Daoy (cell line): ENCODE measurements around the gene PDPK1. TPM values are rescaled to one million over a fixed set of nuclear protein-coding genes. Genes with fewer than 3 reads are reported as not detected.
"Not testable (repeated sequence)": the region's sequence is repeated elsewhere in the genome, so short reads cannot be mapped to it uniquely, and the experiment has no call there.

Experiments
- DNase-seq: peaks from one replicate; pipeline ENCODE4 v3.0.0-alpha.2; 2015; ENCODE audit warnings: low read depth
- total RNA-seq: library from RNA; depleted of rRNA; stranded (reverse); fragments of >200 nt; shearing (Covaris generic); gene quantifications from 2 replicates; pipeline ENCODE4 v1.2.3, GENCODE V29; 2014; rRNA removed

The PDPK1 gene
- total RNA-seq, 1 experiment from 2014 or later, result 10.5 TPM

DNA sequence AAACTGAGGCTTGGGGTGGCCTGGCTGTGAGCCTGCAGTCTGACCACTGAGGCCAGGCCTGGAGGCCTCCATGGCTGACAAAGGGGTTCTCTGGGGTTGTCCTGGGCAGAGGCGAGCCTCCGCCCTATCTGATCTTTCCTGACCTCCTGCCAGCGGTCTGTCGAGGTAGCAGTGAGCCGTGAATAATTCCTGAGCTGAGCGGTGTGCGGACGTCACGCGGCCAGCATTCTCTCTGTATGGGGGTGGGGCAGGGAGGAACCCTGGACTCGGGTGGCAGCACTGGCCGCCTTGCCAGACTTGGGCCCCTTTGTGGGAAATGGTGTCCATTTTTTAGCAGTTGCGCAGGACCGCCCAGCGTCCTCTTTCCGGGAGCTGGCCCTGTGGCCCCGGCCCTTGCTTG is 74.1 kb downstream of the PDPK1 start:
- DNase-seq, result not testable (repeated sequence)

DNA sequence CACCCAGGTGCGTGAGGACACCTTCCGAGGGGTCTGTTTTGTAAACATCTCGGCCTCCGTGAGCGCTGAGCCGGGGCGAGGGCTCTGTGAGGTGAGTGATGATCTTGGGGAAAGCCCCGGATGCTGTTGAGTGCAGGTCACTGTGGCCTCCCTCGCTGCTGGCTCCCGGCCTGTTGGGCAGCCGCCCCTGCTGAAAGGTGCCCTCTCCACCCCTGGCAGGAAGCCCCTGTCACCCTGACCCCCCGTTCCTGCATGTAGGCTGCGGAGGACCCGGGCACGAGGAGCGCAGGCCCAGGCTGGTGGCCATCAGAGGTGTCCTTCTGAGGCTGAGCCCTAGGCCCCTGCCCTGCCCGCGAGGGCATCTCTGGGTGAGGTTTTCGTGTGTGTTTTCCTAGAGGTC is 75.4 kb downstream of the PDPK1 start:
- DNase-seq, result not testable (repeated sequence)

DNA sequence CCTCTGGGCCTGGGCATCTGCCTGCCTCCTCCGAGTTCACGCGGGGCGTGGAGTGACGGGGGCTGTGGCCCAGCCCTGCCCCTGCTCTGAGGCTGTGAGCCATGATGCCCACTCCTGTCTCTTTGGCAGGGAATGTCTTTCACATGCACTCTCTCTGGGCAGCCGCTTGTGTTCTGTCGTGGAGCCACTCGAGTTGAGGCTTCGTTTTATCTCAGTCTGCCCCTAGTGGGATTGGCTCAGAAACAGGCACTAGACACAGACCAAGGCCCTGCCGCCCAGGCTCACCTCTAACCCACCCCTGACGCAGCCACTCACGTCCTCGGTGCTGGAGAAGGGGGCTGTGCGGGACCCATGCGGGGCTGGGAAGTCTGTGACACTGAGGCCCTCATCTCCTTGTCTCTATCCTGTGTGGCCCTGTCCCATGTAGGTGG is 77.0 kb downstream of the PDPK1 start:
- DNase-seq, result no peak

DNA sequence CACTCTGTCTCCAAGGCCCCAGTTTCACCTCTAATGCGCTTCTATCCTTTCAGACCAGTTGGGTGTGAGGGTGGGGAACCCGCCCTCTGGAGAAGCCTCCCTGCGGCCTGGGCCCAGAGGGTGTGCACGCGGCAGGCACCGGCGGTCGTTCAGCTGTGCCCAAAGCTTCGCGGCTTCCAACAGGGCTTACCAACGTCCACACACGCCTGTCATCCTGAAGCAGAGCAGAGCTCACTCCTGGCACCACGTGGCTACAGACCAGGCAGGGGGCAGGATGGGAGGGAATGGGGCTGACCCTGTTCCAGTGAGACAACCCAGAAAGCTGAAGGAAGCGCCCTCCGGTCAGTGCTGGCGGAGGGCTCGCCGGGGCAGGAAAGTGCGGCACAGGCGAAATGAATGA is 81.1 kb downstream of the PDPK1 start:
- not testable (repeated sequence) for DNase-seq

DNA sequence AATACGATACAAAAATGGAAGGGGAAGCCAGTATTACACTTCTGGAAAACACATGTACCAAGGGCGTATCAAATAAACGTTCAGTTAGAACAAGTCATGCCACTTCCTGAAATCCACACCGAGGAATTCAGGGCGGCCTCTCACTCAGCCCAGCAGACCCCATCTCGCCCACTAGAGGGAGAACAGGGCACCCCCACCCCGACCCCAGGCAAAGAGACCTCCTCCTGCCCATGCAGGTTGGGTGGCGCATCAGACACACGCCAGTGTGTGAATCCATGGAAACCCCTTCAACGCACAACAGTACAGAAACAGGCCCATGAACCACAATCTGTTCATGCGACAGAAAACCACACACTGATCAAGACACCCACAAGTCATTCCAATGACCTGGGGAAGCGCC is 81.8 kb downstream of the PDPK1 start:
- peak; percentile 18 for DNase-seq

DNA sequence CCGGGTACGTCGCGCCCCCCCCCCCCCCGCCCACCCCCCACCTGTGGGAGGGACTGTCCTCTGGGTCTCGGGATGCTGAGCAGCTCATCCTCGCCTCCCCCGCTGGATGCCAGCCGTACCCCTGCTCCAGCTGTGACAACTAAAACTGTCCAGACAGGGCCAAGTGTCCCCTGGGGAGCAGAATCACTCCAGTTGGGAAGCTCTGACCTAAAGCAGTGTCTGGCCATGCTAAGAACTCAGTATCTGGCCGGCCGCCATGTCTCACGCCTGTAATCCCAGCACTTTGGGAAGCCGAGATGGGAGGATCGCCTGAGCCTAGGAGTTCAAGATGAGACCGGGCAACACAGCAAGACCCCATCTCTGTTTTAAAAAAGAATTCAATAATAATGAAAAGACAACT is 83.0 kb downstream of the PDPK1 start:
- DNase-seq, result not testable (repeated sequence)

DNA sequence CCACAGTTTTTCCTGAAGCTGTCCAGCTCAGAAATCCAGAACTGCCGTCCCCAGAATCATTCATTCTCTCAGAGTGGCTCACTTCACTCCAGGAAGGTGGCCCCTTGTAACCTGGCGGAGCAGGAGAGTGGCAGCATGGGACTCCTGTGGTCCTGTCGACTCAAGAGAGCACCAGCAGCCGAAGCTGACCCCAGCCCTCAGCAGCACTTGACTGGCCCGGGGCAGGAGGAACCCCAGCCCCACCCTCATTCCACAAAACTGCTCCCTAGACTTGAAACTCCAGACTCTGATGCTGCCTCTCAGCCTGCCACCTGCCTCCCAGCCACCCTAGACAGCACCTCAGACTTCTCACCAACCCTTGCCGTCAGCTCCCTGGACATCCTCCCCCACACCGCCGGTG is 83.6 kb downstream of the PDPK1 start:
- DNase-seq, result not testable (repeated sequence)

DNA sequence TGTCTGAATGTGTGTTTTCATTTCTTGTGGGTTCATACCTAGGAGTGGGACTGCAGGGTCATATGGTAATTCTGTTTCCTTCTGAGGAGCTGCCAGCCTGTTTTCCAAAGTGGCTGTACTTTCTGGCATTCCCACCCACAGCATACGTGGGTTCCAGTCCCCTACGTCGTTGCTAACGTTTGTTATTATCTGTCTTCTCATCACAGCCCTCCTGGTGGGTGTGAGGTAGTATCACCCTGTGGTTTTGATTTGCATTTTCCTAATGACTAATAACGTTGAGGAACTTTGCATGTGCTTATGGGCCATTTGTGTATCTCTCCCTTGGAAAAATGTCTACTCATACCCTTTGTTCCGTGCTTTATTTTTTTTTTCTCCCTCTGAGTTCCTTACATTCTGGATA is 89.3 kb downstream of the PDPK1 start:
- not testable (repeated sequence) for DNase-seq

DNA sequence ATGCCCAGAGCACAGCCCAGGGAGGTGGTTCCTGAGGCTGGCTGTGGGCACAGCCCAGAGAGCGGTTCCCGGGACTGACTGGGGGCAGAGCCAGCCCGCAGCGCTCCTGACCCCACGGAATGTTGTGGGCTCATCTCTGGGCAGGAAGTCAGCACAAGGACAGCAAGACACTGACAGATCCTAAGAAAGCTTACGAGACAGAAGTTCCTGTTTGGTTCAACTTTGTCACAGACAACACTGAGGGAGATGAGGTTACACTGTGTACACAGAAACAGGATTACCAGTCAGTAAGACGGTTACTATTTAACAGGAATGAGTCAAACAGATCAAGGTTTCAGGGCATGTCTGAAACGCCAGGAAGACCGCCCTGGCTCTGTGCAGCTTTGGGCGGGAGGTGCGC is 93.4 kb downstream of the PDPK1 start:
- DNase-seq, result not testable (repeated sequence)

DNA sequence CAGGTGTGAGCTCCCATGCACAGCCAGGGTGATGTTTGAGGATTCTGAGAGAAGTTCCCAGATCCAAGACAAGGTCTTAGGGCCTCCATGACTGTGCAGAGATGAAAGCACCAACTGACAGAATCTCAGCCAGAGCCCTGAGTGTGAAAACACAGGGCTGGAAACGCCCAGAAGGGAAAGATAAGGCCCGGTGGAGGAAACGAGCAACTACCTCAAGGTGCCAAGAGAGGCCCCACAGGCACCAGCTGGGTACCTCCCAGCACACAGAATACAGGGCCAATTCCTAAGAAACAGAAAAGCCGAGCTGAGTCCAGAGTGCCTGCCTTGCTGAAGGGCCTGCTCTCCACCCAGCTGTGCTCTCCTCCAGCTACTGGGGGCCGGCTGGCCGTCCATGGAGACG is 94.5 kb downstream of the PDPK1 start:
- DNase-seq, result not testable (repeated sequence)

DNA sequence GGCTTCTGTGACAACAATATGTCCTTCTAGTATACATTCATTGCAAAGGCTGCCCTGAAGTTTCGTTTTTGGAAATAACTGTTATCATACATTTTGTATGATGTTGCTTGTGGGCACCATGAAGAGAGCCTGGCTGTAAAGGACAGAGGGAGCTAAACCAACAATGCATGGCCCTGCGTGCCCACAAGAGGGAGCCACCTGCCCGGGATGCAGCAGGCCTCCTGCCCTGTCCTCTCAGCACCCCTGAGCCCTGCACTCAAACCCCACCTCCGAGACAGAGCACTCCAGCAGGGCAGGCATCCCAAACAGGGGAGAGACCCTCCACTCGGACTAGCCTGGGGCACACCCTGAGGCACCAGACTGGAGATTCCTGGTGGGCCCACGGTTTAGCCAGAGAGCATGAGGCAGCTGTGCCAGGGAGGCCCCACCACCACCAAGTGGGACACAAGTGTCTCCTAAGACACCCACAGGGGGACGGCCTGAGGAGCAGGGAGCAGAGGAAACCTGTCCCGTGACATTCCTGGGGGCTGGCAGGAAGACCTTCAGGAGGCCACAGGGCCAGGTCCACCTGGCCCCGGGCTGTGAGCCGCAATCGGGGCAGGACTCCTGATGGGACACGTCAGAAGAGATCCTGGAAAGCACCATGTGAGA is 101.4 kb downstream of the PDPK1 start:
- DNase-seq, result not testable (repeated sequence)

DNA sequence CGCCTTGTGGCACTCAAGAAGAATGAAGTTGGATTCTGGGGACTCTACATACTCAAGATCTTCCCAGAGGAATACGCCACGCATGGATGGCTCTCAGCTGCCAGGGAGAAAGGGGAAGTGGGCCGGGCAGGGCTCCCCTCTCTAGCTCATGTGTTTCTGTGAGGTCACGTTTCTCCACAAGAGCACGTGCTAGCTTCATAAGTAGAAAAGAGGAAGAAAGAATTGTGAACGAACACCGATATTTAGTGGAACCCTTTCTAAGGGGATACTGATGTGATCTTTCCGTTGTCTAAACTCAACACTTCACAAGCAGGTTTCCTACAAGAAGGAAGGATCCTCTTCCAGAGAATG is 101.9 kb downstream of the PDPK1 start:
- DNase-seq, result not testable (repeated sequence)

DNA sequence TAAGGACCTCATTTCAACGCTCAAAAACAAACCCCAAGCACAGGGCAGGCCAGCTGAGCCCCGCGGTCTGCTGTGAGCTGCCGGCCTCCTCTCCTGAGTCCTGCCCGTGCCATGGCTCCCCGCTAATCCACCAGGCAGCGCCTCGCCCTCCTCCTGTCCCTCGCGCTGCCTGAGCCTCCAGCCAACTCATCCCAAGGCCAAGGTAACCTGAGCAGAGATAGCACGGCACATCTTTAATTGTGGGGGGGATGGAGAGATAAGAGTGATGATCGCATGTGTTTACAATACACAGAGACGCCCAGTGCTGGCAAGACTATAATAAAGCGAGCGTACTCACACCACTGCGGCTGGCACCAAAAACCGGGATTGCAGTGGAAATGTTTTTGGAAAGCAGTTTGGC is 104.7 kb downstream of the PDPK1 start:
- DNase-seq, result not testable (repeated sequence)

DNA sequence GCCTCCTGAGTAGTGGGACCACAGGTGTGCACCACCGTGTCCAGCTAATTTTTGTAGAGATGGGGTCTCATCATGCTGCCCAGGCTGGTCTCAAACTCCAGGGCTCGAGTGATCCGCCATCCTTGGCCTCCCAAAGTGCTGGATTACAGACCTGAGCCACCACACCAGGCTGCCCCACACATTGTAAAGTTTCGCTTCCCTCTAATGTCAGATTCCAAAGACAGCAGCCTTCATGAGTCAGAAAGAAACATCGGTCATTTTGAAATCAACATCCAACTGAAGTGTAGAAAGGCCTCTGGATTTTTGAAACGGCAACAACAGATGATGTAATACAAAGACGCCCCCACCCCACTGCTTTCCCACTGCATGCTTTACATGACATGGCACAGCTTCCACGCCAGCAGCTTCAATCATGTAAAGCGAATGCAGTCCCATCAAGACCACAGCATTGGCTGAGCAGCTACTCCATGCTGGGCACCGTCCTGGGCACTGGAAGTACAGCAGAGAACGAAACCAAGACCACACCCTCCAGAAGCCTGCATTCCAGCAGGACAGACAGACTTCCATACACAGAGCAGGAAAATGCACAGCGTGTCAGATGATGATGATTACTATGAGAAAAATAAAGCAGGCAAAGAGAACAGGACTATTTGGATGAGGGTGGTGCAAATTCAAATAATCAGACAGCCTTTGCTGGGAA is 107.1 kb downstream of the PDPK1 start:
- DNase-seq, result not testable (repeated sequence)

DNA sequence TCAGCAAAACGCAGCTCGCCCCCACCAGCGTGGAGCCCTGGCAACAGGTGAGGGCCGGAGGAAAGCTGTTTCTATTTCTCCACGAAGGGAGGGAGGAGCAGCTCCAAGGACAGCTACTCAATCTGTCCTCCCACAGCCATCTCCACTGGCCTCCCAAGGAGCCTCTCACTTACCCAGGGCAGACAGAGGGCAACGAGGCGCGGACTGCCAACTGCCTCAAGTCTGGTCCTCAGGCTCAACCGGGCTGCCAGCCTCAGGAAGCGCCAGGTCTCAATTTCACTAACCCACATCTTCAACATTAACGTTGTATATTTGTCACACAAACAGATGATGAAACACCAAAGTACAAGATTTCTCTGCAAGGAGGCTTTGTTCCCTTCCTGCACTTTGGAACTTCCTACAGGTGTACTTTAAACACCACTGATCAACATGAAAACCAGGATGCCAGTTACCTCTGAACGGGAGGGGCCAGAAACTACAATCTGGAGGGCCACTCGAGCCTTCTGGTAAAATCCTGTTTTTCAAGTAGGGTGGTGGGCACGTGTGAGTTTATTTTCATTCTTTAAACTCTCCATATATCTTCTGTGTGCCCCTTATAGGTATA is 113.5 kb downstream of the PDPK1 start:
- DNase-seq, result not testable (repeated sequence)

Other genes starting within 250 kb of the PDPK1 start
- 5.5 and 5.9 TPM in 2 replicates for gene ABCA3, start 197.3 kb upstream of the PDPK1 start, total RNA-seq
- gene CCNF, start 108.6 kb upstream of the PDPK1 start, total RNA-seq, result 36.3 and 37.3 TPM in 2 replicates
- 21.1 and 29.3 TPM in 2 replicates for gene TEDC2, start 77.9 kb upstream of the PDPK1 start, total RNA-seq
- not detected in 2 replicates for gene NTN3, start 66.7 kb upstream of the PDPK1 start, total RNA-seq
- 5.6 and 6.8 TPM in 2 replicates for gene TBC1D24, start 62.9 kb upstream of the PDPK1 start, total RNA-seq
- gene ATP6V0C, start 24.1 kb upstream of the PDPK1 start, total RNA-seq, result 19.9 and 31.2 TPM in 2 replicates
- 11.7 and 22.0 TPM in 2 replicates for gene AMDHD2, start 17.6 kb upstream of the PDPK1 start, total RNA-seq
- not detected in 2 replicates for gene CEMP1, start 6.6 kb upstream of the PDPK1 start, total RNA-seq
- 22.9 and 27.4 TPM in 2 replicates for gene KCTD5, start 144.5 kb downstream of the PDPK1 start, total RNA-seq
- 0.06 TPM in 1 of 2 replicates, not detected in the other for gene PRSS27, start 182.2 kb downstream of the PDPK1 start, total RNA-seq
- 18.3 and 32.6 TPM in 2 replicates for gene SRRM2, start 214.6 kb downstream of the PDPK1 start, total RNA-seq
- gene ELOB, start 239.3 kb downstream of the PDPK1 start, total RNA-seq, result 200 and 262 TPM in 2 replicates
- gene PRSS33, start 249.5 kb downstream of the PDPK1 start, total RNA-seq, result not detected in 2 replicates